NCI-H1048 (cell line): ENCODE measurements around the gene MS4A18.
"Not testable (repeated sequence)": the region's sequence is repeated elsewhere in the genome, so short reads cannot be mapped to it uniquely, and the experiment has no call there.

ENCODE experiments used
- DNase-seq: peaks from one replicate; lab custom pipeline; 2025; lab: John Stamatoyannopoulos, UW

The MS4A18 gene

GRCh38 chr11:60739114-60739513, 14.6 kb downstream of the MS4A18 start:
- no peak for DNase-seq

DNA sequence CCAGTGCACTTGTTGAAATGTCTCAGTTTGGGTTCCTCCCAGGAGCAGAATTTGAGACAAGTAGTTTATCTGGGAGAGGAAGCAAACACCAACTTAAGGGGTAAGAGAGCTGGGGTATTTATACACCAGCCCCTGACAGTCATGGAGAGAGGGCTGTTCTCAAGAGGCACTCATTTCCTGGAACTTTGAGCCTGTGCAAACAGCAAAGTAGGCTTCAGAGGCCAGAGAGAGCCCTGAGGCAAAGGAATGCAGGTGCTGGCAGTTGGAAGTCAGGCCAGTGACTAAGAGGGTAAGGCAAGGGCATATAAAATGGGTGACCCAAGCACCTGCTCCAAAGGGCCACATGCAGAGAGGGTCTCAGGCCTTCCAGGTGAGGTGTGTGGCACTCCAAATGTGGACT, 16.1 kb downstream of the MS4A18 start:
- no peak for DNase-seq

GRCh38 chr11:60741421-60741820, 16.9 kb downstream of the MS4A18 start:
- DNase-seq: no peak

- DNase-seq: no peak
Measured at GRCh38 chr11:60743058-60743457, 18.5 kb downstream of the MS4A18 start.

DNA sequence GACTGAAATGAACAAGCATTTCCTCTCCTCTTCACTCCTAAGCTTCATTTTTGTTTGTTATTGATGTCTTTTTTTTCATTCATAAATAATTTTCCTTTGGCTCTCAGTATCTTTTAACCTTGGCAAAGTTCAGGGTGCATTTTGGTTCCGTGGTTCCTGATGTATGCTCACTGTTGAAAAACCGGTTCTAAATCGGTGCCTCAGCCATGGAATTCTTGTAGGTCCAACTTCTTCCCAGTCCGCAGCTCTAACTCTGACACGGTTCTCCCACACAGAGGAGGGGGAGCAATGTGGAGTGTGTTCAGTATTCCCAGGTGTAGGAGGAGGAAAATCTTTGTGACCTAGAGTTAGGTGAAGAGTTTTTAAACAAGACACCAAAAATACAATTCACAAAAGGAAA, 19.6 kb downstream of the MS4A18 start:
- DNase-seq: no peak

GRCh38 chr11:60747359-60747873, 22.9 kb downstream of the MS4A18 start:
- no peak for DNase-seq

DNA sequence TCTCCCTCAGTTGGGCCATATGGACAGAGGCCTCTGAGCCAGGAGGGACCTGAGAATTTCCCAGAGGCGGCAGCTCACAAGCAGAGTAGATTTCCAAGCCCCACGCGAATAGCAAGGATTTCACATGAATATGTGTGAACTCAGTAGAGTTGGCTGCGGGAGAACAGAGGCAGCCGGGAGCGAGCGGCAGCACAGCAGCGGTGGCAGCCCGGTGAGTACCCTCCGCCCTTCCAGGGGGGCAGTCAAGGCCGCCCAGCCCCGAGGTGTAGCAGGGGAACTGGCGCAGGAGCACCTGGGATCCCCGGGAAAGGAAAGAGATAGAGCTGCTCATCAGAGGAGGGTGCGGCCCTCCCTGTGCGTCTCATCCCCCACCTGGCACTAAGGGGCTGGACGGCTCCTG, 23.7 kb downstream of the MS4A18 start:
- DNase-seq: no peak

- DNase-seq: no peak
Measured at GRCh38 chr11:60748821-60749220, 24.3 kb downstream of the MS4A18 start.

DNA sequence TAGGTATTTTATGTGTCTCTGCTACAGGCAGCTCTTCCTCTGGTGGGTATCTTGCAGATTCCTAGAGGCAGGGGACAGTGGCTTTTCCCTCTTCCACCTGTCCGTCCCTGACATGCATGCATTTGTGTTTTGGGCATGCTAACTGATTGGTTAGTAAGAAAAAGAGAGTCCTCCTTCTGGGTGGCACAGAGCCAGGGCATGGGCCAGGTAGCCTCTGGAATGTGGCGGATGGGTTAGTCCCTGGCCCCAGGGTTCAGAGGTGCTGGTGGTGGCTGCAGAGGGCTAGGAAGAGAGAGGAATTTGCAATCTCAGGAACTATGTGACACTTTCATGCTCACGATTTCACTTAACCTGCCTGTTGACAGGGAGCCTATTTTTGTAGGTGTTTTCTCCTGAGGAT, 26.4 kb downstream of the MS4A18 start:
- DNase-seq: no peak

GRCh38 chr11:60753309-60753708, 28.8 kb downstream of the MS4A18 start:
- DNase-seq: no peak

GRCh38 chr11:60754887-60755286, 30.4 kb downstream of the MS4A18 start:
- no peak for DNase-seq

- no peak for DNase-seq
Measured at GRCh38 chr11:60756307-60757032, 31.9 kb downstream of the MS4A18 start, which contains the start of gene MS4A15. Gene MS4A15 (plus strand): TSS chr11:60756867. CDS start chr11:60763734, 6,867 bp downstream.

- no peak for DNase-seq
Measured at GRCh38 chr11:60757231-60757800, 32.8 kb downstream of the MS4A18 start.

- not testable (repeated sequence) for DNase-seq
Measured at GRCh38 chr11:60758671-60759070, 34.2 kb downstream of the MS4A18 start.

DNA sequence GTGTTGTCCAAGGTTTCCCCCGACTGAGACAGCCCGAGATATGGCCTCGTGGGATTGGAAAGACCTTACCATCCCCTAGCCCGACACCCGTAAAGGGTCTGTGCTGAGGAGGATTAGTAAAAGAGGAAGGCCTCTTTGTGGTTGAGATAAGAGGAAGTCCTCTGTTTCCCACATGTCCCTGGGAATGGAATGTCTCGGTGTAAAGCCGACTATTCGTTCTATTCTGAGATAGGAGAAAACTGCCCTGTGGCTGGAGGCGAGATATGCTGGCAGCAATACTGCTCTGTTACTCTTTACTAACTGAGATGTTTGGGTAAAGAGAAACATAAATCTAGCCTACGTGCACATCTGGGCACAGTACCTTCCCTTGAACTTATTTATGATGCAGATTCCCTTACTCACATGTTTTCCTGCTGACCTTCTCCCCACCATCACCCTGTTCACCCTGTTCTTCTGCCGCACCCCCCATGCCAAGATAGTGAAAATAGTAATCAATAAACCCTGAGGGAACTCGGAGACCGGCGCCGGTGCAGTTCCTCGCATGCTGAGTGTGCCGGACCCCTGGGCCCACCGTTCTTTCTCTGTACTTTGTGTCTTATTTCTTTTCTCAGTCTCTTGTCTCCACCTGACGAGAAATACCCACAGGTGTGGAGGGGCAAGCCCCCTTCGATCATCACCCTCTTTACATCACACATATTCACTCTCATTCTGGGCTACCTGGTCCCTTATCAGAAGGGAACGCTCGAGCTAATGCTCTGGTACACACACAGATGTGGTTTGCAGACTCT, 35.1 kb downstream of the MS4A18 start:
- DNase-seq: not testable (repeated sequence)

DNA sequence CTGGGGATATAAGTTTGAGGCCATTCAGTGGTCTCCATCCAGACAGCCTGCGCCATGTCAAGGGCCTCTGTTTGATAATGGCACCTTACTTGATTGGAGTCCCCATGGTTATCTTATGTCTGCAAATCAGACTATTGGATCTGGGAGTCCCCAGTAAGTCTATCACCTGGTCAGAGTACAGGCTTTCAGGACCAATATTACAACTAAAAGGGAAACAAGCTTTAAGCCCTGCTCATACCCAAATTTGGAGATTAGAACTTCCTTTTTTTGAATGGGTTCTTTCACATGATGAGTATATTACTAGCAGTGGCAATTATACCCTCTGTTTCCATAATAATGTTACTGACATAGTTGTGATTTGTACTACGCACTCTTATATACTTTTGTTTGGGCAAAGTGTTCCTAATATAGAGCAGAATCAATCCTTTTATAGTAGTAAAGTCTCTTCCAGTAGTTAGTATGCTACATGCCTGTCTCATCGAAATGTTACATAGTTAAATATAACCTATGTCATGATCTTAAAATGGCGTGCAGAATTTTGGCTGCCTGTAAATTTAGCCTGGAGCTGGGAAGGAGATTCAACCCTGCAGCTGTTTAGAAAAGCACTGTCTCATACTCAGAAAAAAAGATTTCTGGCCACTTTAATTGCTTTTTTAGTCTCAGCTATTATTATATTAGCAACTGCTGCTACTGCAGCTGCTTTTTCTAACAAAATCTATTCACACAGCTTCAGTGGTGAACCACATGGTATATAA, 37.1 kb downstream of the MS4A18 start:
- no peak for DNase-seq

DNA sequence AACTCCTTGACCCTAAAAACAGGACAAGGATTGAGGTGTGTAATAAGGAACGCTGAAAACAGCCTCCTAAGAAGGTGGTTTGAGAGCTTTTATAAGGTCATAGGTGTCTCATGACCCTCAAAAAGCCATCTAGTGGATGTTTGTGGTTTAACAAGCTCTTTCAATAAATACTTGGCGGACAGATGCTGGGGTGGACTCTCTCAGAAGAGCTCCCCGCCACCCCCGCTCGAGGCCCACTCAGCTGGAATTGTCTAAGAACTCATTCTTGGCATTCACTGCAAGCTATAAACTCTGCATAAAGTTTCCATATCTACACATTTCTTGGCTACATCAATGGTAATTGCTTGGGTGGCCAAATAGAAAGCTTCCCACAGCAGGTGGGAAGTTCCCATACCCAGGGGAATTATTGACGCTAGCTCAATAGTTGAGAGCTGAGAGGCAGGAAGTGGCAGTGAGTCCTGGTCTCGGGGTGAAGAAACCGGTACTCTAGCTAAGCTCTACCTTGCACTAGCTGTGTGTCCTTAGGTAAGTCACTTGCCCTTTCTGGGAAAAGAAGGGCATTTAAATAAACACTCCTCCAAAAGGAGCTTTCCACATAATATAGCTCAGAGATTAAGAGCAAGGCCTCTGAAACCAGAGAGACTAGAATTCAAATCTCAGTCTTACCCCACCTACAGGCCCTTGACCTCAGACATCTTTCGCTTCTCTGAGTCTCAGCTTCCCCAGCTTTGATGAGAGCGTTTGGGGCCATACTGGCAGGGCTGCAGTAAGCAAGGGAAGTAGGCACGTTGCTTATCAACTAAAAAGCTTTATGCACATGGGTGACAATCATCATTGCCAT, 38.6 kb downstream of the MS4A18 start:
- DNase-seq: no peak

- no peak for DNase-seq
Measured at GRCh38 chr11:60763692-60764369, 39.3 kb downstream of the MS4A18 start.

DNA sequence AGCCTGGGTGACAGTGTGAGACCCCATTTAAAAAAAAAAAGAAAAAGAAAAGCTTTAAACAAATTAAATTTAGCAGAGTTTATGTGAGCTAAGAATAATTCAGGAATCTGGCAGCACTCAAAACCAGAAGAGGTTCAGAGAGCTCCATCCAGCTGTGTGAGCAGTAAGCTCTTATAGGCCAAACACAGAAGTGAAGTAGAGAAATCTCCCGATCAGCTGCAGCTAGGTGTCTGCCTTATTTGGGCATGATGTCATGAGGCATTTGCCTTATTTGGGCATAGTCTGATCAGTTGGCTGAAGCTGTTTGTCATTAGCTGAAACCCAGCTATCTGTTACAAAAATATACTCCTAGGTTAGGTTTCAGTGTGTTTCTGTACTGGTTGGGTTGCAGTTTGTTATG, 40.4 kb downstream of the MS4A18 start:
- DNase-seq: no peak

GRCh38 chr11:60765355-60765754, 40.8 kb downstream of the MS4A18 start:
- DNase-seq: no peak

DNA sequence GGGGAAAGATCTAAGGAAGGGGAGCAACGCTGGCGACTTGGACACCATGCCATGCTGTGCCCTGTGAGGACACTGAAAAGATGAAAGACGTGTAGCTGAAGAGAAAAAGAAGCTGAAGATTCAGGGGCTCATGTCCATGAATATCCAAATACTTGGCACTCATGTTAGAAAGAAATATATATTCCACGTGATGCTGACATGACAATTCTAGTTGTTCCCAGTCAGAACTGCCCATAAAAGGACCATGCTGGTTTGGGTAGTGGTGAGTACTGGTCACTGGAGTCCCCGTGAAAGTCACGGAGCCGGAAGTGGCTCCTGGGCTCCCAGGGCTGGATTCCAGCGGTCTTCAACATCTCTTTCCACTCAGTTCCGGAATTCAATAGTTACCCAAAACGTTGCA, 42.0 kb downstream of the MS4A18 start:
- DNase-seq: no peak
